Right lobe of liver (tissue), 4 donors: ENCODE data around the gene UQCR11.
A peak's percentile ranks its signal among the peaks of the same experiment; 100 is the strongest.

Source experiments
- CTCF ChIP-seq, 4 donors: fragments of 200-600 bp in 3 of 4; fragments of 450-650 bp in 1 of 4; IDR thresholded peaks; one replicate each; pipeline versions ENCODE4 v1.5.1 to v1.8.0; 2016 to 2022; ENCODE audit warnings: antibody characterized with exemption in 4 of 4, mild to moderate bottlenecking in 2 of 4
- POLR2A ChIP-seq: fragments of 450-650 bp; IDR thresholded peaks from one replicate; pipeline ENCODE4 v1.6.1; 2017; ENCODE audit warnings: antibody characterized with exemption, mild to moderate bottlenecking
- donor health status: DM: no; HTN: no; CAD: no.
- donor health status: DM: no; HTN: no; CAD: no.
- donor health status: DM: no; HTN: yes; CAD: no.

- TF ChIP-seq CTCF (IDR thresholded peaks at IDR 0.05), result peak in 1 of 4 donors; percentile 13
- no peak for TF ChIP-seq POLR2A
Measured at GRCh38 chr19:1651568-1652291, 46.5 kb upstream of the UQCR11 start.
